SK-N-SH (cell line): ENCODE data around the gene ARHGAP44. TPM values are rescaled to one million over a fixed set of nuclear protein-coding genes. Genes with fewer than 3 reads are reported as not detected.

Source experiments
- CTCF ChIA-PET: fragments of 300-600, 350-600 bp; formaldehyde crosslinking; extraction: SDS; loops from one replicate; lab custom pipeline; 2021; lab: Yijun Ruan, JAX
- POLR2A ChIA-PET: fragments of 350-600 bp; sonication (Branson Sonifier 250); formaldehyde crosslinking; extraction: SDS; loops from one replicate; lab custom pipeline; 2020; ENCODE audit warnings: antibody characterized with exemption, inconsistent platforms; lab: Yijun Ruan, JAX
- DNase-seq: peaks from one replicate; pipeline ENCODE4 v3.0.0; 2012
- H2AFZ ChIP-seq: fragments of 200-600 bp; sonication (generic); 2 replicates; pipeline ENCODE4 v1.8.1; 2016; ENCODE audit warnings: antibody characterized with exemption, mild to moderate bottlenecking, low read depth
- H3F3A ChIP-seq: fragments of 200-600 bp; sonication (generic); replicated peaks from 2 replicates; pipeline ENCODE3; 2016; ENCODE audit warnings: antibody characterized with exemption, mild to moderate bottlenecking; ENCODE audit not compliant: insufficient read depth
- H3K27ac ChIP-seq, 2 experiments: fragments of 200-500 bp in 1 of 2; fragments of 200-600 bp in 1 of 2; sonication (Bioruptor generic) in 1 of 2; sonication (generic), shearing (Covaris generic) in 1 of 2; 2 replicates each; pipeline versions ENCODE4 v1.5.1 to v1.6.1; 2014 to 2016; ENCODE audit warnings: low read depth in 2 of 2, inconsistent platforms in 1 of 2, low read length in 1 of 2, mild to moderate bottlenecking in 1 of 2, mixed read lengths in 1 of 2
- H3K27me3 ChIP-seq: fragments of 200-600 bp; sonication (generic), shearing (Covaris generic); 2 replicates; pipeline ENCODE4 v1.6.1; 2016; ENCODE audit warnings: mixed run types; ENCODE audit not compliant: insufficient read depth
- H3K36me3 ChIP-seq, 2 experiments: fragments of 200-500 bp in 1 of 2; fragments of 200-600 bp in 1 of 2; sonication (Bioruptor generic) in 1 of 2; sonication (generic) in 1 of 2; replicated peaks in 1 of 2; 2 replicates each; pipeline versions ENCODE3 to v1.5.1; 2014 to 2016; ENCODE audit warnings: low read length in 1 of 2, mild to moderate bottlenecking in 1 of 2; ENCODE audit not compliant: insufficient read depth in 2 of 2, control insufficient read depth in 1 of 2
- H3K4me1 ChIP-seq, 2 experiments: fragments of 200-500 bp in 1 of 2; fragments of 200-600 bp in 1 of 2; sonication (Bioruptor generic) in 1 of 2; sonication (generic), shearing (Covaris generic) in 1 of 2; 2 replicates each; pipeline versions ENCODE4 v1.5.1 to v1.6.1; 2014 to 2016; ENCODE audit warnings: low read depth in 1 of 2, low read length in 1 of 2, mixed run types in 1 of 2; ENCODE audit not compliant: insufficient read depth in 2 of 2, control insufficient read depth in 1 of 2
- H3K4me2 ChIP-seq: fragments of 200-600 bp; sonication (generic), shearing (Covaris generic); 2 replicates; pipeline ENCODE4 v1.6.1; 2017; ENCODE audit warnings: mixed run types
- H3K4me3 ChIP-seq, 2 experiments: fragments of 200-500 bp in 1 of 2; fragments of 200-600 bp in 1 of 2; sonication (Bioruptor generic) in 1 of 2; sonication (generic), shearing (Covaris generic) in 1 of 2; 2 replicates each; pipeline versions ENCODE4 v1.5.1 to v1.8.1; 2014 to 2016; ENCODE audit warnings: low read depth in 2 of 2, inconsistent platforms in 1 of 2, low read length in 1 of 2, mild to moderate bottlenecking in 1 of 2, mixed read lengths in 1 of 2, moderate library complexity in 1 of 2
- H3K79me2 ChIP-seq: fragments of 200-600 bp; sonication (generic); 2 replicates; pipeline ENCODE4 v1.8.1; 2017; ENCODE audit warnings: mild to moderate bottlenecking; ENCODE audit not compliant: insufficient read depth
- H3K9ac ChIP-seq: fragments of 200-600 bp; sonication (generic); 2 replicates; pipeline ENCODE4 v1.6.1; 2017; ENCODE audit warnings: mixed run types
- H3K9me2 ChIP-seq: fragments of 200-600 bp; sonication (generic); 2 replicates; pipeline ENCODE4 v1.6.1; 2017; ENCODE audit warnings: mixed run types
- H3K9me3 ChIP-seq: fragments of 200-600 bp; sonication (generic); 2 replicates; pipeline ENCODE4 v1.6.1; 2017; ENCODE audit warnings: mixed run types, mild to moderate bottlenecking, moderate library complexity
- H4K20me1 ChIP-seq: fragments of 200-600 bp; sonication (generic); 2 replicates; pipeline ENCODE4 v1.6.1; 2017; ENCODE audit warnings: mild to moderate bottlenecking, mixed run types; ENCODE audit not compliant: insufficient read depth
- EZH2phosphoT487 ChIP-seq: fragments of 200-600 bp; sonication (generic); IDR thresholded peaks from 2 replicates; pipeline ENCODE4 v1.6.1; 2017; ENCODE audit warnings: low read depth, mixed run types, mild to moderate bottlenecking, antibody characterized with exemption, moderate library complexity, borderline replicate concordance
- FOSL2 ChIP-seq: IDR thresholded peaks from 2 replicates; pipeline ENCODE4 v1.4.0; 2012; ENCODE audit warnings: low read depth, mild to moderate bottlenecking, moderate library complexity, borderline replicate concordance
- FOXJ3 ChIP-seq: sonication (generic); formaldehyde crosslinking; IDR thresholded peaks from 2 replicates; pipeline ENCODE4 v1.5.1; 2020; ENCODE audit warnings: mild to moderate bottlenecking, missing genetic modification reagents
- FOXM1 ChIP-seq: IDR thresholded peaks from 2 replicates; pipeline ENCODE4 v1.4.0; 2012; ENCODE audit warnings: low read depth, mild to moderate bottlenecking
- JUND ChIP-seq: IDR thresholded peaks from 2 replicates; pipeline ENCODE4 v1.4.0; 2012
- RAD21 ChIP-seq: IDR thresholded peaks from 2 replicates; pipeline ENCODE4 v1.6.1; 2012; ENCODE audit warnings: mild to moderate bottlenecking, low read length
- RCOR1 ChIP-seq: fragments of 150-350 bp; IDR thresholded peaks from 2 replicates; pipeline ENCODE4 v1.6.1; 2017; ENCODE audit warnings: antibody characterized with exemption, low read length
- RFX5 ChIP-seq: IDR thresholded peaks from 2 replicates; pipeline ENCODE4 v1.6.1; 2012; ENCODE audit warnings: mild to moderate bottlenecking, improper control_type of control experiment, low read length
- RXRA ChIP-seq: IDR thresholded peaks from 2 replicates; pipeline ENCODE4 v1.4.0; 2012; ENCODE audit warnings: low read depth, mild to moderate bottlenecking, borderline replicate concordance
- SMC3 ChIP-seq: IDR thresholded peaks from 2 replicates; pipeline ENCODE4 v1.6.1; 2012; ENCODE audit warnings: low read depth, low read length, improper control_type of control experiment
- TAF1 ChIP-seq: IDR thresholded peaks from 2 replicates; pipeline ENCODE4 v1.6.1; 2012; ENCODE audit warnings: low read depth, mild to moderate bottlenecking, low read length, moderate library complexity, borderline replicate concordance
- WGBS: methylation state at CpG from one replicate; pipeline ENCODE4 v1.1.6; 2017; ENCODE audit warnings: low lambda C conversion rate; 5-methylcytosine and 5-hydroxymethylcytosine counted together
- polyA plus RNA-seq, 3 experiments: library from polyadenylated mRNA; depleted of rRNA; stranded (reverse); fragments of >200 nt; gene quantifications; 2 replicates each; pipeline ENCODE4 v1.2.3, GENCODE V29; 2012
- TF ChIP-seq, protein P1 (sequence below): fragments of 200-600 bp; sonication (generic); IDR thresholded peaks from 2 replicates; pipeline ENCODE4 v1.6.1; 2017; ENCODE audit warnings: antibody characterized with exemption, mild to moderate bottlenecking, moderate library complexity
- TF ChIP-seq, protein P2 (sequence below): IDR thresholded peaks from 2 replicates; pipeline ENCODE4 v1.4.0; 2012; ENCODE audit warnings: low read depth, borderline replicate concordance
- TF ChIP-seq, protein P3 (sequence below): IDR thresholded peaks from 2 replicates; pipeline ENCODE4 v1.4.0; 2012; ENCODE audit warnings: low read depth

ARHGAP44 gene
- polyA plus RNA-seq, 1 of the 3 experiments (the other 2 are of a cell fraction), result 0.28 TPM

DNA sequence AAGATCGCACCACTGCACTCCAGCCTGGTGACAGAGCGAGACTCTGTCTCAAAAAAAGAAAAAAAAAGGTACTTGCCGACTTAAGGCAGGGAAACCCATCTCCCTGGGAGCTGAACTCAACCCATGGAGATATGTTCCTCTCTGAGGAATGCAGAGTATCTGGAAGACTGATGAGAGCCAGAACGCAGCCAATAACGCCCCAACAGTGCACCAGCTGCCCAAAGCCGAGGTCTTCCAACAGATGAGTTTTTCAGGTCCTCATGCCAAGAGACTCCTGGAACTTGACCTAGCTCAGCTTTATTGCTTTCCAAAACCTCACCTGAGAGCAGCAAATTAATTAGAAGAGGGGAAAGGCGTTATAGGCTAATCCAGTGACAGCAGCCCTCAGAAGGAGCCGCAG is 219.2 kb downstream of the ARHGAP44 start (continued):
- TF ChIP-seq, protein P1, sequence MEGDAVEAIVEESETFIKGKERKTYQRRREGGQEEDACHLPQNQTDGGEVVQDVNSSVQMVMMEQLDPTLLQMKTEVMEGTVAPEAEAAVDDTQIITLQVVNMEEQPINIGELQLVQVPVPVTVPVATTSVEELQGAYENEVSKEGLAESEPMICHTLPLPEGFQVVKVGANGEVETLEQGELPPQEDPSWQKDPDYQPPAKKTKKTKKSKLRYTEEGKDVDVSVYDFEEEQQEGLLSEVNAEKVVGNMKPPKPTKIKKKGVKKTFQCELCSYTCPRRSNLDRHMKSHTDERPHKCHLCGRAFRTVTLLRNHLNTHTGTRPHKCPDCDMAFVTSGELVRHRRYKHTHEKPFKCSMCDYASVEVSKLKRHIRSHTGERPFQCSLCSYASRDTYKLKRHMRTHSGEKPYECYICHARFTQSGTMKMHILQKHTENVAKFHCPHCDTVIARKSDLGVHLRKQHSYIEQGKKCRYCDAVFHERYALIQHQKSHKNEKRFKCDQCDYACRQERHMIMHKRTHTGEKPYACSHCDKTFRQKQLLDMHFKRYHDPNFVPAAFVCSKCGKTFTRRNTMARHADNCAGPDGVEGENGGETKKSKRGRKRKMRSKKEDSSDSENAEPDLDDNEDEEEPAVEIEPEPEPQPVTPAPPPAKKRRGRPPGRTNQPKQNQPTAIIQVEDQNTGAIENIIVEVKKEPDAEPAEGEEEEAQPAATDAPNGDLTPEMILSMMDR, result no peak
- TF ChIP-seq EZH2phosphoT487 (no peak), FOXM1 (no peak), SMC3 (no peak), FOSL2 (no peak), TAF1 (no peak), FOXJ3 (CRISPR knock-in tag) (no peak), RCOR1 (no peak), RXRA (no peak)
- TF ChIP-seq, protein P2, sequence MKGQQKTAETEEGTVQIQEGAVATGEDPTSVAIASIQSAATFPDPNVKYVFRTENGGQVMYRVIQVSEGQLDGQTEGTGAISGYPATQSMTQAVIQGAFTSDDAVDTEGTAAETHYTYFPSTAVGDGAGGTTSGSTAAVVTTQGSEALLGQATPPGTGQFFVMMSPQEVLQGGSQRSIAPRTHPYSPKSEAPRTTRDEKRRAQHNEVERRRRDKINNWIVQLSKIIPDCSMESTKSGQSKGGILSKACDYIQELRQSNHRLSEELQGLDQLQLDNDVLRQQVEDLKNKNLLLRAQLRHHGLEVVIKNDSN, result no peak
- TF ChIP-seq, all 33 proteins: peak for 0

DNA sequence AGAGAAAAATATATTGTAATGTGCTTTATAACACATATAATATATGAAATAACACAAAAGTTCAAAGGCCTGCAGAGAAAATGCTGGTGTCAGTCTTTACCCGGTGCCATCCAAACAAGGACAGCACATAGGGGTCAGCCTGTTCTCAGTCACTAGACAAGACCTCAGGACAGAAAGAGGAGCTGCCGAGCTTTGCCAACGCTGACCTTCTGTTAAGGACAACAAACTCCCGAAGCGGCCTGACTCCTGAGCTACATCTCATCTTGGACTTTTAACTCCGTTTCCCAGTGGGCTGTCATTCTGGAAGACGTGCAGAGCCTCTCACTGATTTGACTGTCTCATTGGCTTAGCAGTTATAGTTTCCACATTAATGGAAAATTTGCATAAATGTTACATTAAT is 221.7 kb downstream of the ARHGAP44 start:
- peaks cover 2% of the 10 kb centered on the region; the same call in 1 of the 2 replicates for H3K79me2 ChIP-seq
- ChIA-PET POLR2A (no interaction called here), CTCF (interaction anchor here (1.0 kb wide), 1 partner anchor 20 kb away, joined by 5 read pairs; no protein-coding TSS in a partner anchor)
- no peak overlapping the region for H3K27ac ChIP-seq
- H3K4me1 ChIP-seq, result no peaks in the 10 kb centered on the region
- no peak overlapping the region for H3K9ac ChIP-seq
- H3K9me2 ChIP-seq, result no peaks in the 10 kb centered on the region
- no peak overlapping the region for H3K4me3 ChIP-seq
- TF ChIP-seq RAD21 (no peak), FOSL2 (no peak), RFX5 (no peak), JUND (no peak), FOXM1 (no peak), TAF1 (no peak)
- TF ChIP-seq, protein P3, sequence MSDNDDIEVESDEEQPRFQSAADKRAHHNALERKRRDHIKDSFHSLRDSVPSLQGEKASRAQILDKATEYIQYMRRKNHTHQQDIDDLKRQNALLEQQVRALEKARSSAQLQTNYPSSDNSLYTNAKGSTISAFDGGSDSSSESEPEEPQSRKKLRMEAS, result no peak
- H2AFZ ChIP-seq, result no peak overlapping the region
- peaks cover 67% of the 10 kb centered on the region in 2 experiments for H3K36me3 ChIP-seq
- no peaks in the 10 kb centered on the region for H3K9me3 ChIP-seq
- H3K27me3 ChIP-seq, result no peaks in the 10 kb centered on the region
- no peak overlapping the region for H3K4me2 ChIP-seq
- H3F3A ChIP-seq, result no peaks in the 10 kb centered on the region
- H4K20me1 ChIP-seq, result no peaks in the 10 kb centered on the region
- 83% methylated on average over 5 of the region's 7 CpGs for WGBS
- no peak for DNase-seq
